GM18508 (cell line): Measurements from ENCODE around the gene SEZ6.

ENCODE experiments used
- ATAC-seq: cut with Tn5 transposase; IDR thresholded peaks from one replicate; pipeline ENCODE4 v1.9.1; 2021; ENCODE audit warnings: moderate number of reproducible peaks; ENCODE audit not compliant: insufficient read depth, unreplicated experiment

Gene SEZ6

DNA sequence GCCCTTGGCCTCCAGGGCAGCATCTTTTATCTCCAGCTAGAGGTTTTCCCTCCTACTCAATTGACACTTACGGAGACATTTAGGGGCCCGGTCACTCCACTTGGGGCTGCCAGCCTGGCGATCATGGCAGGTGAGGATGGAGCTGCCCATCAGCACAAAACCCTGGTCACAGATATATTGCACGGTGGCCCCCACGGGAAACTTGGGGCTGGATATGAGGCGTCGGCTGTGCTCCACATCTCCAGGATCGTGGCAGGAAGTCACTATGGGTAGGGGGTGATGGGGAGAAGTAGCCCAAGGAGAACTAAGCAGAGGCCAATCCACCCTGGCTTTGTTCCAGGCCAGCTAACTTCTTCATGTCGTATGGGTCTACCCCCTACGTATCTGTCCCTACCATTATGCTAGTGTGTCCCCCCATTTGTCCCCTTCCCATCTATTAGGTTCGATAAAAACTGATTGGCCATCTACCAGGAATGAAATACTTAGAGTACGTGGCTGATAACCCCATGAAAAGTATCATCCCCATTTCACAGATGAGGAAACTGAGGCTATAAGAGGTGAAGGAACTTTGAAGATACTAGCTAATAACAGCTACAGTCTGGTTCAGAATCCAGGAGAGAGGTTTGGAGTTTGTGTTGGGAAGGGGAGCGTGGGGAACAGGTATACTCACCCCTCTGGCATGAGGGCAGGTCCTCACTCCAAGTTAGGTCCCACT is 48.4 kb downstream of the SEZ6 start:
- no peak for ATAC-seq

DNA sequence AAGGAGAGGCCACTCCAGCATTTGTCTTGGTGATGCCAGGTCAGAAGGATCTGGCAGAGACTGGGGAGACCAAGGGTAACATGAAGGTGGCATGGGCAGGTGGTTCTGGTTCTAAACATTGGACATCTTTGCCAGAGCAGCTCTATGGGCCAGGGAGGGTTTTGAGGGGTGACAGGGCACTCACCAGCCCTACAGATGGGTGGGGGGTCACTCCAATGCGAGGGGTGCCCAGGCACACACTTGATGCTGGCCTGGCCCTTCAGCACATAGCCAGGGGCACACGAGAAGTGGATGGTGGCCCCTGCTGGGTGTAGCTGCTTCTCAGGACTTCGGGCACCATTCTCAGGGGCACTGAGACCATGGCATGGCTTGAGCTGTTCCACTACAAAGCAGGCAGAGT is 49.0 kb downstream of the SEZ6 start:
- ATAC-seq = no peak

DNA sequence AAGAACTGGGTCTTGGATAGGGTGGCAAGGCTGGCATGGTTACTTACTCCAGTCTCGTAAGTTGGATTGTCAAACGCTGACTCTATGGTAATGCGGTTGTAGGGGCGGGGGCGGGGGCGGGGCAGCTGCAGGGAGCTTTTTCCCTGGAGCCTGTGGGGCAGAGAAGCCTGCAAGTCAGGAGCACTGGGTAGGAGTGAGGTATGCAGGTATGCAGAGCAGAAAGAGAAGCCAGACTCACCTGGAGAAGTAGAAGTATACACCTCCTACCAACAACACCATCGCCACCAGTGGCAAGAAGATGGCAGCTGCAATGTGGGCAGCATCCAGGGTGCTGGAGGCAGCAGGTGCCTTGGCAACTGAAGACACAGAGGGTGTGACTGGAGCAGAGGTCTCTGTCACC is 49.7 kb downstream of the SEZ6 start:
- no peak for ATAC-seq

DNA sequence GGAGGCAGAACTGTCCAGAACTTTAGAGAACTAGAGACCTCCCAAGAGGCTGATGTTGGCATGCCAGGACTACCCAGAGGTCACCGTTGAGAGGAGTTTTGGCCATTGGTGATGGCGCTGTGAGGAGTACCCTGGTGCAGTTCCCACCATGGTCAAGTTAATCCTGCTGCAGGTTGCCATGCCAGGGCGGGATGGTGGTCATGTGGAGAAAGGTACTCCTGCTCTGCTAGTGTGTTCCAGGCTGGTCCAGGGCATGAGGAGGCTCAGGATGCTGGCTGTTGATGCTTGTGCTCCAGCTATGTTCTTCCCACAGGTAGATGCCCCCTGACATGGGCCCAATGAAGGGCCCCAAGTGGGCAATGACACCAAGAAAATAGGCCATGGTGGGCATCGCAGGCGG is 50.4 kb downstream of the SEZ6 start:
- no peak for ATAC-seq

DNA sequence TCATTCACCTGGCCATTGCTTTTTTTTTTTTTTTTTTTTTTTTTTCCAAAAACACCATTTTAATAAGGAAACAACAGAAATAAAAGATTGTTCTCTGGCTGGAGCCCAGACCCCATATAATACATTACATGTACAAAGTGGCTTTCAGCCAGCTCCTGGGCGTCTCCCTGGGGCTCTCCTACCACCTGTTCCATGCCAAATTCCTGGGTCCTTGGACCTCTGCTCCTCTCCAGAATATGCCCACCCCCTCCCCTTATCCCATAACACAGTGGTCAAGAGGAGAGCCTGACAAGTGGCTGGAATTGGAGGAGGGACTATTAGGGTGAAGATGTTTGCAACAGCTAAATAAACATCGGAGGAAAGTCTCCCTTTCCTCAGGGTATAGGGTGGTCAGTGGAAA is 50.9 kb downstream of the SEZ6 start:
- no peak for ATAC-seq

DNA sequence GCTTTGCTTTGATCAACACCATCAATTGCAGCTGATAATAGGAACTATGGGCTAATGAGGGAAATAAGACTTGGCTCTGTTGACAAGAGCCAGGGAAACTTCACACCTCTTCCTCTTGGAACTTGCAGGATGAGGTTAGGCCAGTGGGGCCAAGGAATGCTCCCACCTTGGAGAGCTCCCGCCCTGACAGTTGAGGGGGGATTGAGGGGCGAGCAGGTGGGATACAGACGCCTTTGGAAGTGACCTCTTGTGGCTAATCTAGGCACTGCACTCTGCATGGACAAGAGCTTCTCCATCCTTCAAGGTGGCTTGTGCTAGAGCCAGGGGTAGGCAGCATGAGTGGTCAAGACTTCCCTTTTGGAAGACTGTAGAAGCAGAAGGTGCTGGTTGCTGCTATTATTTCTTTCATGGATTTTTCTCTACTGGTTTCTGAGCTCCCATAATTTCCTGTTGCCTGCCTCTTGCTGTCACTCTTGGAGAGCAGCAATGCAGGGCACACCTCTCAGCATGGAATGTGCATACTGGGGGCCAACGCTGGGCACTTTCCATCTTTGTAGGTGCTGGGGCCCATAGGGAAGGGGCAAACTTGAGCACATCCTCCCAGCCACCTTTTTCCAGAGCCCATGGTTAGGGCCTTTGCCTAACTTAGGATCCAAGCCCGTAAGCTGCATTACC is 52.3 kb downstream of the SEZ6 start:
- ATAC-seq = no peak

DNA sequence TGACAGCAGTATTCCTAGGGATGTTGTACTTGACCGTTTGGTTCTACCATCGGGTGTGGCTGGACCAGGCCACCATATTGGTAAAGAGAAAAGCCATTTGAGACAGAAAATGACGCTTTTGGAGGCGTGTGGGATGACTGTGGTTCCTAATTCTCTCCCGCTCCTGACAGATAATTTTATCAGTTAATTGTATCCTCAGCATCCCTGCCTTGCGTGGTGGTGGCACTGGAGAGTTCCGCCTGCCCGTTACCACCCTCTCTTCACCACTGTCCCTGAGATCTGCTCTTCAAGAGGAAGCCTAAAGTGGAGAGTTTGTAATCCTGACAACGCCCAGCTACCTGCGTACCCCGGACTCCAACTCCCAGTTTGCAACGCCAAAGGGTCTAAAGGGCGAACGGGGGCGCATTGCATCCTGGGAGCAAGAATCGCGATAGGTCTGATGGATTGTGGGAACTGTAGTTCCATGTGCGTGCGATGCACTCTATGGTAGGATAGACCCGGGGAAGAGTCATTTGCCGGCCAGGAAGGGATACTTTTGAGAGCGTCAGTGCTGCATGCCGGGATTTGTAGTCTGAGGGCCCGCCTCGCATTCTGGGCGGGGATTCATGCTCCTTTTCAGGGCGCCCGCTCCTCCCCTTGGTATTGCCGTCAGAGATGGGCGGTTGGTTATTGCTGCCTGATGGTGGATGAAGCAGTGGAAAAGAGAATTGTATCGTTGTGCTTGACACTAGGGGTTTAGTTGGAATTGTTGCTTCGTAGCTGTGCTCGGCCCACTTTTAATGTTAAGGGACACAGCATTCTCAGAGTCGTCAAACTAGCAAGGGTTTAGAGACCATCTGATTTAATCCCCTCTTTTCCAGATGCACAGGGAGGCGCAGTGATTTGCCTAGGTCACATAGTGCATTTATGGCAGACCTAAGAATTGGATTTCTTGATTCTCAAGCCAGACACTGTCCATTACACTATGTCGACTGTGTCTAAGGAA is 53.5 kb downstream of the SEZ6 start:
- ATAC-seq = peak; percentile 54

DNA sequence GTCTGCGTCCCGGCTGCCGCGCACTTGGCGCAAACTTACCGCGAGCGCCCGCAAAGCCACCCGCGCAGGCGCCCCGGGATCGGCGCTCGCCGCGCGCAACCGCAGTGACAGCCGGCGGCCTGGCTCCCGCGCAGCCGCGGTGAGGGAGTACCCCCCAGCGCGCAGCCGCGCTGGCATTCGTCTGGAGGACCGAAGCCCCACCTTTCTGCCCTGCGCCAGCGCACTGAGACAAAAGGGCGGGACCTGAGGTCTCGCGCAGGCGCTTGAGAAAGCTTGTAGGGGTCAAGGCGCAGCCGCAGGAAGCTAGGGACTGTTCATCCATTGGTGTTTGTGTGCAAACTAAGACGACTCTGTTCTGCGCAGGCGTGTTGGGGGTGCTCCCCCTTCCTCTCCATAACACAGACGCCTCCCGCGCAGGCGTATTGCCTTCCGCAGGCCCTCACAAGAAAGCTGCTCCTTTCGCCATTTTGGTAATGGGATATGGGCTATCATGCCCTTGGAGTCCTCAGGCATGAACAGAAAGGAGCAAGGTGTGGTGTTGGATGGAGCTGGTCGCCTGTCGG is 54.3 kb downstream of the SEZ6 start, which contains the start of gene PHF12:
TSS of gene PHF12 (minus strand) at position 91 of the 563 bp plus-strand sequence. CDS start 558 bp downstream, outside the sequence.
- ATAC-seq = peak; percentile 31

DNA sequence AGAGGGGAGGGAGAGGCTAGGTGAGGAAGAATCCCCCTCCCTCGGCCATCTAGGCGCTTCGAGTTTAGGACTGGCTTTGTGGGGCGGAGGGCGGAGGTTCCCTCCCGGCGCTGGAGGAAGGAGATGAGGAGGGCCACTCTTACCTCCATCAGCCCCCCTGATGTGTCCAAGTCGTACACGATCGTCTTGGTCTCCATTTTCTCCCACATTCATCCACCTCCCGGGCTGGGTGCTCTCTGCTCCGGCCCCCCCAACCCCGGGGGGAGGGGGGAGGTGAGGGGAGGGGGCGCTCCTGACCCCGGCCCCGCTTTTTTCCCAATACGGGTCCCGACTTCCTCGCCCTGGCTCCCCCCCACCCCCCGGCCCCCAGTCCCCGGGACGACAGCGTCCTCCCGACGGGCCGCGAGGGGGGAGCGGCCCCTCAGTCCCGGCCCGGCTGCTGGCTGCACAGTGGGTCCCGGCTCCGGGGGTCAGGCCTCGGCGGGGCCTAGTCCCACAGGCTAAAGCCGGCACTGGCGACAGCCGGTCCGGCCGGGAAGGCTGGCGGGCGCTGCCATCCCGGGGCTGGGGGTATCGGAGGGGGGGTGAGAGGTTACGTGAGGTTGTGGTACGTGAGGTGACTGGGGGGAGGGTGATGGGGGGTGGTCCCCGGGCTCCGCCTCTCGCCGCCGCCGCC is 54.9 kb downstream of the SEZ6 start:
- ATAC-seq = no peak

DNA sequence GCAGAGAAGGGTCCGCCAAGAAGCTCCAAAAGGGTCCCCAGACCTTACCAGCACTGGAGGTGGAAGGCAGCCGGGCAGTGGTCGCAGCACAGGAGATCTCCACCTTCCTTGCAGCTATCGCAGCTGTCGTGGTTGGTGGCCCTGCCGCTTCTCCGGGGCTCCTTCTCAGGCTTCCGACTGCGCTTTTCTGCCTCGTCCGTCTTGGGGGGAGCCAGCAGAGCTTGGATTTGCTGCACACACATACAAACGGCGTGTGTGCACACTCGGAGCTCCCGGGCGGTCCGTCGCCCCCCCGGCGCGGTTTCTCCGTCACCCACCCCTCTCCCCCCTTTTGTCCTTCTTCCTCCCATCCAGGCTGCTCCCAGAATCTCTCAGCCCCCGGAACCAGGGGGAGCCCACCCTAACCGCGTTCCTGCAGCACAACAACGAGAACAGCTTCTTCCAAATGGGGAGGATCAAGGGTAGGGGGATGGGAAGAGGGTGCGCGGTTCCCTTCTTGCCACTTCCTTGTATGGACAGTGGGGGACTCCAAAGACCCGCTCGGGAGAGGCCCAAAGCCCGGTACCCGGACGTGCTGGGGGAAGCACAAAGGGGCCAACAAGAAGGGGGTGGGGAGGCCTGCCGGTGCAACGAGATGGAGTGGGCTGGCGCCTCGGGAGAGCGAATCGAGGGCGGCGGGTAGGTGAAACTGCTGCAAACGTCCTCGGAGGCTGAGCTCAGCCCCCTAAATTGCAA is 55.6 kb downstream of the SEZ6 start:
- ATAC-seq = no peak

DNA sequence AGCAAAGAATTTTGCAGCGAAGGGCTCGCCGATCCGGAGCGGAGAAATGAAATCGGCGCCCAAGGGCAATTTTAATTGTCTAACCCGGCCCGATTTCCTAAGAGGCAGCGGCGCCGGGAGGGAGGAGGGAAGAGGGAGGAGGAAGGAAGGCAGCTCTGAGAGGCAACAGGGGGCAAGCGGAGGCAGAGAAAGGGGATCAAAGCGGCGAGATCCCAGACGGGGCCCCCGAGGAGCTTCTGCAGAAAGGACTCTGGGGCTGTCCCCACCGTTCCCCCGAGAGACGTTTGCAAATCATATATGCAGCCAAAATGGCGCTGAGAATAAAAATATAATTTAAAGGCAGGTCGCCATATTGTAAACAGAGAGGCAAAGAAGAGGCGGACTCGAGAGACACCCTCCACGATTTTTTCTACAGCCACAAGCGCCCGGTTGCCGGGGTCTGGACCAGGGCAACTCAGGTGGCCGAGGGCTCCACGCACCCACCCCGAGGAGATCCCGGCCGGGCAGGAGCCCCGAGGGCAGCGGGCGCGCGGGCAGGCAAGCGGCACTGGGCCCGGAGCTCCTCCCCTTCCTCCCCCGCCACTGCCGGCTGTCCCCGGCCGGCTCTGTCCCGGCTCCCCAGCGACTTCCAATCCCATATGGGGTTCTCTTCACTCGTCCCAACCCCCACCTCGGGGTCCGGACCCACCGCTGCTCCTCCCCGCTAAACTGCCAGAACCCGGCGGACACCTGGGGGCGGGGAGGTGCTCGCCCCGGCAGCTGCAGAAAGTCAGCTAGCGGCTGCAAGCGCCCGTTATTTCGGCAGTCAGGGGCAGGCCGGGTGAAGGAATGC is 56.4 kb downstream of the SEZ6 start:
- no peak for ATAC-seq

DNA sequence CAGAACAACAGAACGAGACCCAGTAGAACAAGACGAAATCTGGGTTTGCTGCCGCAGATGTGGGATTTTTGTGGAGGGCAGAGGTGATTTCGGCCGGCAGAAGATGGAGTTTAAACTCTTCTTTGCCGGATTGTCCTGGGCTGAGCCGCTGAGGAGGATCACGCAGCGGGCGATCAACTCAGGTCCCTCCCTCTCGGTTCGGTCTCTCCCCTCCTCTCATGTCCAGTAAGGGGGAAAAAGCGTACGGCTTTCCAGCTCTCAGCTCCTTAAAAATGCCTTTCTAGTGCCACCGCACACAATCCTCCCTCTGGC is 57.0 kb downstream of the SEZ6 start:
- no peak for ATAC-seq

DNA sequence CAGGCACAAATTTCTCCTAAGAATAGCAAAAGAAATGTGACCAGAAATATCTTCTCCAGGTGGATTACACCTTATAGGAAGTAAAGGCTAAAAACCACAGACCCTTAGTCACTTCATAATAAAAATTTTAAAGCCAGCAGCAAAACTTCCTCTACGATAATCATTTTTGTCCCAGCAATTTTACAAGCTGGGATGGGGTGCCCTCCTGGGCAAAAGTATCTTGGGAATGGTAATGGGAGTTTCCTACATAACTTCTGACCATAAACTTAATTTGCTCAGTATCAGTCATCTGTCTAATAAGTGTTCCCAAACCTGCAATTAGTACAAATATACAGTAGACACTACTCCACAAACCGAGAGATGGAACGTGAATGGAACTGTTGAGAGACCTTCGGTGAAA is 57.5 kb downstream of the SEZ6 start:
- ATAC-seq = no peak

DNA sequence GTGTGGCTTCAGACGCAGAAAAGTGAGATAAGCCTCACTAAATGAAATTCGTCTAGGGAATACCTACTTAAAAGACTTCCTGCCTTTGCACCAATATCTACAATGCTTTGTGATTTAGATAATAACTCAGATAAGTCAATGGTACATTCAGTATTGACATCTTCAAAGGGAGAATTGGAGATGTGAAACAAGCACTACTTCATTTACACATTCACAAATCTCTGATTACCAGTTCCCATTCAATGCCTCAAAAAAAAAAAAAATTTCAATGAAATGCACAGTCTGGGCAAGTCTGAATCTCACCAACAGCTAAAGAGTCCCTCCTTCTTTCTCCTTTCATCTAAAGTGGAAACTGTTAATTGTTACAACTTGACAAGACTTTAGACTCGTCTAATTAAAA is 58.2 kb downstream of the SEZ6 start:
- no peak for ATAC-seq

DNA sequence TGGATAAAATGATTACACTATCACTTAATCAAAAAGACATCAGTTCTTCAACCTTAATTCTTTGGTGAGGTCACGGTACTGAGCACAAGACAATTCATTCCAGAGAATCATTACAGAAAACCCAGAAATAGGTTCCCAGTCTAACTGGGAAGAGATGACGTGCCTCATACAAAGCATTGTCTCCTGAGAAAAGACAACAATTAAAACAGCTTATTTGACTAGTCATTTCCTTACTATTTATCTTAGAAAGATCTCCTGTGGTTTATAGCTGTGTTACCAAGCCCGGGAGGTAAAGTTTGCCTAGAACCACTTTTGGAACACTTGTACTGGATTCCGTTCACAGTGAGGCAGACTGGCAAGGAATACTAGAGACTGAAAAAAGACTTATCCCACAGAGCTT is 59.6 kb downstream of the SEZ6 start:
- ATAC-seq = no peak

DNA sequence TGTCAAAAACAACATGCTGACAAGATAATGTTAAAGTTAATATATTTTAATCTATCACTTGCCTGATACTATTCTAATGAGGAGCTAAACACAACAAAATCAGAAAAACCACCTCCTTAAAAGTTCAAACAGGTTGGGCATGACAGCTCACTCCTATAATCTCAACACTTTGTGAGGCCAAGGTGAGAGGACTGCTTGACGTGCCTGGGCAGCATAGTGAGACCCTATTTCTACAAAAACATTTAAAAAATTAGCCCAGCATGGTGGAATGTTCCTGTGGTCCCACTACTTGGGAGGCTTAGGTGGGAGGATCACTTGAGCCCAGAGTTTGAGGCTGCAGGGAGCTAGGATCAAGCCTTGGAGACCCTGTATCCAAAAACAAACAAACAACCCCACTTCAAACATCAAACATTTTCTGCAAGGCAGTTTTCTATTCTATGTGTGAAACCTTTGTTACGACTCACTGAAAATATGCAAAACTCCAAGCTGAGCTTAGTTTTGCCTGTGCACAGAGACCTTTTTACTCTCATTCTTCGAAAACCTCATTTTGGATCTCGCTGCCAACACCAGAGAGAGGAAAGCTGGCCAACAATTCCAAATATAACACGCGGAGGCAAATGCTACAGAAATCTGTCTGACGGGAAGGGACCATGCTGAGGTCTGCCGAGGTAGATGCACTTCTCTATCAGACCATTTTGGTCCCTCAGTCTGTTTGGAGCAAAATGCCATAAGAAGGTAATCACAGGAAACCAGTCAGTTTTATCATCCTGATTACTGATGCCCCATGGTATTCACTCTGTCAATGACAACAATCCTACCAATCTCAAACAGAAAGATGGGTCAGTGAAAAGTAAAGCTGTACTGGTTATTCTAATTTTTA is 60.7 kb downstream of the SEZ6 start:
- no peak for ATAC-seq

DNA sequence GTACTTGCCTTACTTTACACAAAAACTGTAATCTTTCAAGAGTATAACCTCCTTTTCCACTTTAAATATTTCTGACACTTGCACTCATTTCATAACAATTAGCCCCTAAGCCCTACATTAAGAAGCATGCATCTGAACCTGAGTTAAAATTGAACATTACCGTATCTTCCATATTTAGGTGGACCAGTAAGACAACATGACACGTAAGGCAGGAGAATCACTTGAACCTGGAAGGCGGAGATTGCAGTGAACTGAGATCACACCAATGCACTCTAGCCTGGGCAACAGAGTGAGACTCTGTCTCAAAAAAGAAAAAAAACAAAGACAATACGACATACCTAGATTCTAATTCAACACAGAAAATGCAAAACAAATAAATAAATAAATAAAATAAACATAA is 61.5 kb downstream of the SEZ6 start:
- no peak for ATAC-seq

DNA sequence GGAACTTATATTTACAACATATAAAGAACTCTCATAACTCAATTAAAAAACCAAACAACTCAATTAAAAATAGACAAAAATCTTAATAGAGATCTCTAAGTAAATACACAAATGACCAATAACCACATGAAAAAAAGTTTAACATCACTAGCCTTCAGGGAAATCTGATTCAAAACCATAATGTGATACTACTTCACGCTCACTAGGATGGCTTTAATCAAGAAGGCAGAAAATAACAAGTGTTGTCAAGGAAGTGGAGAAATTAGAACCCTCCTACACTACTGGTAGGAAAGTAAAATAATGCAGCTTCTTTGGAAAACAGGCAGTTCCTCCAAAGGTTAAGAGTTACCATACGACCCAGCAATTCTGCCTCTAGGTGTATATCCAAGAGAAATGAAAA is 62.9 kb downstream of the SEZ6 start:
- ATAC-seq = no peak
